Stimulated activated memory B cell treated with anti-CD40 and anti-IgM and Interleukin-4, amounts not matched to agents 10 μg/mL and 1 μg/mL and 100 μg/mL, for 72 hours (primary cell): ENCODE data around the gene KLHL36.
A peak's percentile ranks its signal among the peaks of the same experiment; 100 is the strongest.

ENCODE experiments used
- ATAC-seq: fragments of 150-1000 bp; cut with Tn5 transposase; 2 replicates; pipeline ENCODE4 v1.10.0; 2021
- H3K27ac Mint-ChIP-seq: one replicate; pipeline ENCODE4 v1.8.0; 2022; ENCODE audit warnings: mild to moderate bottlenecking, mixed read lengths
- H3K27me3 Mint-ChIP-seq: one replicate; pipeline ENCODE4 v1.8.0; 2022; ENCODE audit warnings: mixed read lengths
- H3K36me3 Mint-ChIP-seq: one replicate; pipeline ENCODE4 v1.8.0; 2022; ENCODE audit warnings: mixed read lengths
- H3K4me1 Mint-ChIP-seq: one replicate; pipeline ENCODE4 v1.8.0; 2022; ENCODE audit warnings: mixed read lengths
- H3K4me3 Mint-ChIP-seq: one replicate; pipeline ENCODE4 v1.8.0; 2022; ENCODE audit warnings: mild to moderate bottlenecking, moderate library complexity, mixed read lengths
- H3K9me3 Mint-ChIP-seq: one replicate; pipeline ENCODE4 v1.8.0; 2022; ENCODE audit warnings: mixed read lengths

KLHL36 gene

GRCh38 chr16:84647828-84648594 is at the start of gene KLHL36:
Gene KLHL36, plus strand, starts transcription at chr16:84648511. Its CDS starts 2,357 bp downstream, at chr16:84650868.
- ATAC-seq = peak; percentile 92
- H3K27ac Mint-ChIP-seq = peak within 1 kb of the TSS; percentile 92
- H3K27me3 Mint-ChIP-seq = no peaks in the 10 kb centered on the region
- H3K4me1 Mint-ChIP-seq = peaks cover 47% of the 10 kb centered on the region
- H3K9me3 Mint-ChIP-seq = no peaks in the 10 kb centered on the region
- H3K36me3 Mint-ChIP-seq = peaks cover 21% of the 10 kb centered on the region
- peak within 1 kb of the TSS; percentile 89 for H3K4me3 Mint-ChIP-seq

GRCh38 chr16:84599521-84600202 is 48.6 kb upstream of the KLHL36 start:
- Mint-ChIP-seq H3K4me1 (peaks cover 93% of the 10 kb centered on the region), H3K9me3 (no peaks in the 10 kb centered on the region), H3K4me3 (peak overlapping the region; percentile 86), H3K27ac (peak overlapping the region; percentile 100), H3K27me3 (no peaks in the 10 kb centered on the region), H3K36me3 (peaks cover 41% of the 10 kb centered on the region)
- peak; percentile 73 for ATAC-seq

GRCh38 chr16:84600343-84601229 is 47.7 kb upstream of the KLHL36 start:
- no peaks in the 10 kb centered on the region for H3K27me3 Mint-ChIP-seq
- peaks cover 93% of the 10 kb centered on the region for H3K4me1 Mint-ChIP-seq
- H3K9me3 Mint-ChIP-seq = no peaks in the 10 kb centered on the region
- H3K36me3 Mint-ChIP-seq = peaks cover 40% of the 10 kb centered on the region
- H3K27ac Mint-ChIP-seq = peak overlapping the region; percentile 100
- ATAC-seq = peak; percentile 75
- peak overlapping the region; percentile 86 for H3K4me3 Mint-ChIP-seq

- no peak for ATAC-seq
- H3K4me1 Mint-ChIP-seq = peaks cover 93% of the 10 kb centered on the region
- H3K36me3 Mint-ChIP-seq = peaks cover 37% of the 10 kb centered on the region
- H3K4me3 Mint-ChIP-seq = peak overlapping the region; percentile 59
- peaks cover 4% of the 10 kb centered on the region for H3K9me3 Mint-ChIP-seq
- H3K27me3 Mint-ChIP-seq = no peaks in the 10 kb centered on the region
- H3K27ac Mint-ChIP-seq = peak overlapping the region; percentile 100
These were observed 45.0 kb upstream of the KLHL36 start for GRCh38 chr16:84603140-84603816.

- peaks cover 37% of the 10 kb centered on the region for H3K36me3 Mint-ChIP-seq
- peak overlapping the region; percentile 76 for H3K4me3 Mint-ChIP-seq
- H3K27me3 Mint-ChIP-seq = no peaks in the 10 kb centered on the region
- peaks cover 4% of the 10 kb centered on the region for H3K9me3 Mint-ChIP-seq
- ATAC-seq = no peak
- peaks cover 97% of the 10 kb centered on the region for H3K4me1 Mint-ChIP-seq
- H3K27ac Mint-ChIP-seq = peak overlapping the region; percentile 100
These were observed 44.4 kb upstream of the KLHL36 start for GRCh38 chr16:84603940-84604339.

- peaks cover 4% of the 10 kb centered on the region for H3K9me3 Mint-ChIP-seq
- H3K4me3 Mint-ChIP-seq = peak overlapping the region; percentile 76
- H3K27me3 Mint-ChIP-seq = no peaks in the 10 kb centered on the region
- H3K36me3 Mint-ChIP-seq = peaks cover 42% of the 10 kb centered on the region
- H3K4me1 Mint-ChIP-seq = peaks cover 98% of the 10 kb centered on the region
- peak overlapping the region; percentile 100 for H3K27ac Mint-ChIP-seq
- no peak for ATAC-seq
These were observed 43.8 kb upstream of the KLHL36 start for GRCh38 chr16:84604477-84605013.

- no peak for ATAC-seq
- peaks cover 98% of the 10 kb centered on the region for H3K4me1 Mint-ChIP-seq
- peaks cover 51% of the 10 kb centered on the region for H3K36me3 Mint-ChIP-seq
- H3K27me3 Mint-ChIP-seq = no peaks in the 10 kb centered on the region
- no peak overlapping the region for H3K4me3 Mint-ChIP-seq
- peaks cover 4% of the 10 kb centered on the region for H3K9me3 Mint-ChIP-seq
- H3K27ac Mint-ChIP-seq = peak overlapping the region; percentile 100
These were observed 42.9 kb upstream of the KLHL36 start for GRCh38 chr16:84605339-84605848.

- Mint-ChIP-seq H3K4me3 (peak overlapping the region; percentile 40), H3K36me3 (peaks cover 59% of the 10 kb centered on the region)
- ATAC-seq = no peak
These were observed 42.0 kb upstream of the KLHL36 start for GRCh38 chr16:84606081-84606875.

GRCh38 chr16:84607061-84607460 is 41.2 kb upstream of the KLHL36 start:
- H3K9me3 Mint-ChIP-seq = peaks cover 4% of the 10 kb centered on the region
- H3K27me3 Mint-ChIP-seq = no peaks in the 10 kb centered on the region
- no peak for ATAC-seq
- H3K27ac Mint-ChIP-seq = peak overlapping the region; percentile 100
- H3K4me1 Mint-ChIP-seq = peaks cover 98% of the 10 kb centered on the region
- H3K4me3 Mint-ChIP-seq = peak overlapping the region; percentile 39
- peaks cover 67% of the 10 kb centered on the region for H3K36me3 Mint-ChIP-seq

More at GRCh38 chr16:84606081-84606875, 42.0 kb upstream of the KLHL36 start:
- H3K27ac Mint-ChIP-seq = peak overlapping the region; percentile 100
- peaks cover 98% of the 10 kb centered on the region for H3K4me1 Mint-ChIP-seq
- H3K27me3 Mint-ChIP-seq = no peaks in the 10 kb centered on the region
- H3K9me3 Mint-ChIP-seq = peaks cover 4% of the 10 kb centered on the region

- peaks cover 70% of the 10 kb centered on the region for H3K36me3 Mint-ChIP-seq
- peak; percentile 89 for ATAC-seq
- H3K27ac Mint-ChIP-seq = peak overlapping the region; percentile 100
- H3K9me3 Mint-ChIP-seq = peaks cover 4% of the 10 kb centered on the region
- H3K4me3 Mint-ChIP-seq = peak overlapping the region; percentile 70
- H3K27me3 Mint-ChIP-seq = no peaks in the 10 kb centered on the region
- H3K4me1 Mint-ChIP-seq = peaks cover 96% of the 10 kb centered on the region
These were observed 40.6 kb upstream of the KLHL36 start for GRCh38 chr16:84607694-84608093.

GRCh38 chr16:84608282-84608681 is 40.0 kb upstream of the KLHL36 start:
- Mint-ChIP-seq H3K36me3 (peaks cover 71% of the 10 kb centered on the region), H3K4me3 (peak overlapping the region; percentile 70), H3K4me1 (peaks cover 94% of the 10 kb centered on the region), H3K27me3 (no peaks in the 10 kb centered on the region), H3K27ac (peak overlapping the region; percentile 100), H3K9me3 (peaks cover 4% of the 10 kb centered on the region)
- ATAC-seq = peak; percentile 44

GRCh38 chr16:84609563-84610177 is 38.6 kb upstream of the KLHL36 start:
- ATAC-seq = peak; percentile 4
- Mint-ChIP-seq H3K4me3 (peak overlapping the region; percentile 31), H3K9me3 (peaks cover 4% of the 10 kb centered on the region), H3K36me3 (peaks cover 76% of the 10 kb centered on the region), H3K4me1 (peaks cover 94% of the 10 kb centered on the region), H3K27me3 (no peaks in the 10 kb centered on the region), H3K27ac (peak overlapping the region; percentile 100)

GRCh38 chr16:84610376-84610775 is 37.9 kb upstream of the KLHL36 start:
- Mint-ChIP-seq H3K4me3 (no peak overlapping the region), H3K4me1 (peaks cover 94% of the 10 kb centered on the region), H3K27me3 (no peaks in the 10 kb centered on the region), H3K36me3 (peaks cover 76% of the 10 kb centered on the region), H3K9me3 (peaks cover 4% of the 10 kb centered on the region), H3K27ac (peak overlapping the region; percentile 100)
- ATAC-seq = no peak
